Measurements from ENCODE around the gene FCMR.

Gene FCMR

GRCh38 chr1:206905295-206906164 lies 16.2 kb downstream of the FCMR start:
- H3K36me3 ChIP-seq (ENCODE audit: control insufficient read depth, low read length), result no peaks in the 10 kb centered on the region
- H3K9me3 ChIP-seq (ENCODE audit: control insufficient read depth, insufficient read depth, low read length), result no peaks in the 10 kb centered on the region
- H3K4me3 ChIP-seq (ENCODE audit: low read length), result no peak overlapping the region
- no peaks in the 10 kb centered on the region for H4K20me1 ChIP-seq (ENCODE audit: control insufficient read depth, insufficient read depth, low read depth, low read length)
- no peaks in the 10 kb centered on the region for H3F3A ChIP-seq (ENCODE audit: control insufficient read depth, insufficient read depth)
- peaks cover 45% of the 10 kb centered on the region for H3K27me3 ChIP-seq (ENCODE audit: control insufficient read depth, low read length)
- H3K4me2 ChIP-seq (ENCODE audit: low read length), result no peak overlapping the region
- H3K79me2 ChIP-seq (ENCODE audit: control insufficient read depth, low read length), result no peaks in the 10 kb centered on the region
- H3K4me1 ChIP-seq (ENCODE audit: control insufficient read depth, low read length), result peaks cover 2% of the 10 kb centered on the region; the same call in 1 of the 2 replicates
- TF ChIP-seq EZH2phosphoT487 (IDR thresholded peaks at IDR 0.05; ENCODE audit: borderline replicate concordance, low read length), result no peak
- TF ChIP-seq, protein P1, sequence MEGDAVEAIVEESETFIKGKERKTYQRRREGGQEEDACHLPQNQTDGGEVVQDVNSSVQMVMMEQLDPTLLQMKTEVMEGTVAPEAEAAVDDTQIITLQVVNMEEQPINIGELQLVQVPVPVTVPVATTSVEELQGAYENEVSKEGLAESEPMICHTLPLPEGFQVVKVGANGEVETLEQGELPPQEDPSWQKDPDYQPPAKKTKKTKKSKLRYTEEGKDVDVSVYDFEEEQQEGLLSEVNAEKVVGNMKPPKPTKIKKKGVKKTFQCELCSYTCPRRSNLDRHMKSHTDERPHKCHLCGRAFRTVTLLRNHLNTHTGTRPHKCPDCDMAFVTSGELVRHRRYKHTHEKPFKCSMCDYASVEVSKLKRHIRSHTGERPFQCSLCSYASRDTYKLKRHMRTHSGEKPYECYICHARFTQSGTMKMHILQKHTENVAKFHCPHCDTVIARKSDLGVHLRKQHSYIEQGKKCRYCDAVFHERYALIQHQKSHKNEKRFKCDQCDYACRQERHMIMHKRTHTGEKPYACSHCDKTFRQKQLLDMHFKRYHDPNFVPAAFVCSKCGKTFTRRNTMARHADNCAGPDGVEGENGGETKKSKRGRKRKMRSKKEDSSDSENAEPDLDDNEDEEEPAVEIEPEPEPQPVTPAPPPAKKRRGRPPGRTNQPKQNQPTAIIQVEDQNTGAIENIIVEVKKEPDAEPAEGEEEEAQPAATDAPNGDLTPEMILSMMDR (IDR thresholded peaks at IDR 0.05; ENCODE audit: low read depth, low read length, poor library complexity, severe bottlenecking), result no peak
- no peak overlapping the region for H3K27ac ChIP-seq (ENCODE audit: low read depth, low read length)
- H3K9me2 ChIP-seq (replicated peaks; ENCODE audit: control insufficient read depth, low read length), result no peaks in the 10 kb centered on the region

- no peaks in the 10 kb centered on the region for H3K79me2 ChIP-seq (ENCODE audit: control insufficient read depth, low read length)
- H3K36me3 ChIP-seq (ENCODE audit: control insufficient read depth, low read length), result no peaks in the 10 kb centered on the region
- H3F3A ChIP-seq (ENCODE audit: control insufficient read depth, insufficient read depth), result no peaks in the 10 kb centered on the region
- peaks cover 2% of the 10 kb centered on the region; the same call in 1 of the 2 replicates for H3K4me1 ChIP-seq (ENCODE audit: control insufficient read depth, low read length)
- H3K9me3 ChIP-seq (ENCODE audit: control insufficient read depth, insufficient read depth, low read length), result no peaks in the 10 kb centered on the region
- no peak overlapping the region for H3K27ac ChIP-seq (ENCODE audit: low read depth, low read length)
- no peak overlapping the region for H3K4me2 ChIP-seq (ENCODE audit: low read length)
- H3K9me2 ChIP-seq (replicated peaks; ENCODE audit: control insufficient read depth, low read length), result no peaks in the 10 kb centered on the region
- peaks cover 36% of the 10 kb centered on the region for H3K27me3 ChIP-seq (ENCODE audit: control insufficient read depth, low read length)
- H4K20me1 ChIP-seq (ENCODE audit: control insufficient read depth, insufficient read depth, low read depth, low read length), result no peaks in the 10 kb centered on the region
- H3K4me3 ChIP-seq (ENCODE audit: low read length), result no peak overlapping the region
- no peak for TF ChIP-seq EZH2phosphoT487 (IDR thresholded peaks at IDR 0.05; ENCODE audit: borderline replicate concordance, low read length)
- TF ChIP-seq, protein P1 (IDR thresholded peaks at IDR 0.05; ENCODE audit: low read depth, low read length, poor library complexity, severe bottlenecking), result no peak
These were observed 17.2 kb downstream of the FCMR start for GRCh38 chr1:206904423-206905142.

DNA sequence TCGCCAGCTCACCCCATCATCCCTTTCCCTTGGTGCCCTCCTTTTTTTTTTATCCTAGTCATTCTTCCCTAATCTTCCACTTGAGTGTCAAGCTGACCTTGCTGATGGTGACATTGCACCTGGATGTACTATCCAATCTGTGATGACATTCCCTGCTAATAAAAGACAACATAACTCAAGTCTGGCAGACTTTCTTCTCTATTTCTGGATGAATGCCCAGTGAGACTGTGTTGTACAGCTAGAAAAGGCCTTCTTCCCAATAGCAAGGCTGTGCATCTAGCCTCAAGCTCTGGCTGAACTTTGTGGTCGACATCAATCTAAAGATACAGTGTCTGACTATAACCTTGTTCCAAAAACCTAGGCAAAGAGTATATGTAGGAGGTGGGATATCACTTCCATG lies 18.1 kb downstream of the FCMR start:
- H3K27ac ChIP-seq (ENCODE audit: low read depth, low read length), result no peak overlapping the region
- H3K9me3 ChIP-seq (ENCODE audit: control insufficient read depth, insufficient read depth, low read length), result no peaks in the 10 kb centered on the region
- no peaks in the 10 kb centered on the region for H4K20me1 ChIP-seq (ENCODE audit: control insufficient read depth, insufficient read depth, low read depth, low read length)
- H3K79me2 ChIP-seq (ENCODE audit: control insufficient read depth, low read length), result no peaks in the 10 kb centered on the region
- H3K27me3 ChIP-seq (ENCODE audit: control insufficient read depth, low read length), result peaks cover 28% of the 10 kb centered on the region
- H3K4me3 ChIP-seq (ENCODE audit: low read length), result no peak overlapping the region
- H3K4me2 ChIP-seq (ENCODE audit: low read length), result no peak overlapping the region
- H3K9me2 ChIP-seq (replicated peaks; ENCODE audit: control insufficient read depth, low read length), result no peaks in the 10 kb centered on the region
- TF ChIP-seq, protein P1 (IDR thresholded peaks at IDR 0.05; ENCODE audit: low read depth, low read length, poor library complexity, severe bottlenecking), result no peak
- no peak for TF ChIP-seq EZH2phosphoT487 (IDR thresholded peaks at IDR 0.05; ENCODE audit: borderline replicate concordance, low read length)
- no peaks in the 10 kb centered on the region for H3K36me3 ChIP-seq (ENCODE audit: control insufficient read depth, low read length)
- peaks cover 2% of the 10 kb centered on the region; the same call in 1 of the 2 replicates for H3K4me1 ChIP-seq (ENCODE audit: control insufficient read depth, low read length)
- no peaks in the 10 kb centered on the region for H3F3A ChIP-seq (ENCODE audit: control insufficient read depth, insufficient read depth)

Data from DOHH2 (cell line).